HepG2 (cell line): Measurements from ENCODE around the gene ALOXE3. TPM values are rescaled to one million over a fixed set of nuclear protein-coding genes. Genes with fewer than 3 reads are reported as not detected.
A peak's percentile ranks its signal among the peaks of the same experiment; 100 is the strongest.

Experiments
- ATAC-seq: fragments of 200-7000 bp; cut with Tn5 transposase; 3 replicates; pipeline ENCODE4 v1.9.1; 2020; ENCODE audit warnings: mild to moderate bottlenecking, moderate library complexity
- BruUV-seq: library from RNA; stranded (reverse); fragments of 400-500 nt; replicated peaks from 2 replicates; lab custom pipeline; 2021; lab: Mats Ljungman, UMichigan
- CTCF ChIA-PET: fragments of 300-600 bp; formaldehyde crosslinking; extraction: SDS; loops from one replicate; lab custom pipeline; 2021; ENCODE audit warnings: low total read pairs, inconsistent platforms, low intra/inter-chr PET ratio; lab: Yijun Ruan, JAX
- POLR2A ChIA-PET: fragments of 350-600 bp; sonication (Branson Sonifier 250); formaldehyde crosslinking; loops from one replicate; lab custom pipeline; 2020; ENCODE audit warnings: antibody characterized with exemption, inconsistent platforms; lab: Yijun Ruan, JAX
- DNase-seq: peaks from one replicate; pipeline ENCODE4 v3.0.0-alpha.2; 2015; ENCODE audit warnings: low spot score
- FAIRE-seq: peaks from 3 replicates; lab custom pipeline; 2011; peaks lifted over from hg19 to GRCh38; lab: Jason Lieb, UNC
- H2AFZ ChIP-seq: one replicate; pipeline ENCODE4 v1.6.1; 2011; ENCODE audit warnings: low read length, inconsistent platforms
- H3K27ac ChIP-seq: fragments of 300-600 bp; 3 replicates; pipeline ENCODE4 v1.8.0; 2011; ENCODE audit warnings: mixed run types, mild to moderate bottlenecking, mixed read lengths, low read length, inconsistent platforms; ENCODE audit not compliant: insufficient read depth; ENCODE audit errors: extremely low read length
- H3K27me3 ChIP-seq, 2 experiments: fragments of 200-600 bp in 1 of 2; 2 replicates in 1 of 2; 3 replicates in 1 of 2; pipeline versions ENCODE4 v1.6.0 to v1.8.0; 2011; ENCODE audit warnings: low read length in 2 of 2, mild to moderate bottlenecking in 2 of 2, moderate library complexity in 2 of 2, inconsistent platforms in 1 of 2; ENCODE audit not compliant: insufficient read depth in 2 of 2, control insufficient read depth in 1 of 2
- H3K36me3 ChIP-seq, 2 experiments: fragments of 200-600 bp in 1 of 2; replicated peaks in 1 of 2; 2 replicates in 1 of 2; 3 replicates in 1 of 2; pipeline versions ENCODE4 v1.5.1 to v1.8.0; 2011; ENCODE audit warnings: low read length in 2 of 2, inconsistent platforms in 1 of 2; ENCODE audit not compliant: insufficient read depth in 2 of 2, control insufficient read depth in 1 of 2
- H3K4me1 ChIP-seq: 2 replicates; pipeline ENCODE4 v1.5.1; 2012; ENCODE audit warnings: low read length, inconsistent platforms; ENCODE audit not compliant: insufficient read depth
- H3K4me2 ChIP-seq: 2 replicates; pipeline ENCODE4 v1.6.0; 2011; ENCODE audit warnings: low read depth, low read length, inconsistent platforms
- H3K4me3 ChIP-seq, 3 experiments: fragments of 200-600 bp in 1 of 3; sonication (generic), shearing (Covaris generic) in 1 of 3; replicated peaks in 1 of 3; 2 replicates each; pipeline ENCODE4 v1.5.1; 2011 to 2016; ENCODE audit warnings: low read length in 3 of 3, inconsistent platforms in 2 of 3, low read depth in 2 of 3, mild to moderate bottlenecking in 2 of 3, control low read depth in 1 of 3, mixed read lengths in 1 of 3; ENCODE audit not compliant: insufficient read depth in 1 of 3
- H3K79me2 ChIP-seq: one replicate; pipeline ENCODE4 v1.6.1; 2011; ENCODE audit warnings: low read length, inconsistent platforms; ENCODE audit not compliant: insufficient read depth
- H3K9ac ChIP-seq: 2 replicates; pipeline ENCODE4 v1.6.0; 2011; ENCODE audit warnings: mild to moderate bottlenecking, low read depth, low read length, inconsistent platforms; ENCODE audit not compliant: insufficient read depth
- H3K9me3 ChIP-seq: 2 replicates; pipeline ENCODE4 v1.5.1; 2012; ENCODE audit warnings: mild to moderate bottlenecking, low read length
- H4K20me1 ChIP-seq: 2 replicates; pipeline ENCODE4 v1.6.0; 2011; ENCODE audit warnings: inconsistent platforms, mild to moderate bottlenecking, low read length, moderate library complexity; ENCODE audit not compliant: insufficient read depth
- ATRX ChIP-seq: sonication (generic); formaldehyde crosslinking; IDR thresholded peaks from 2 replicates; pipeline ENCODE4 v1.4.0; 2020; ENCODE audit warnings: missing genetic modification reagents, borderline replicate concordance
- BORCS8-MEF2B ChIP-seq: sonication (generic); formaldehyde crosslinking; IDR thresholded peaks from 2 replicates; pipeline ENCODE4 v1.8.0; 2022; ENCODE audit warnings: mild to moderate bottlenecking, missing genetic modification reagents
- EZH2 ChIP-seq: conservative IDR thresholded peaks from 2 replicates; pipeline ENCODE4 v1.6.1; 2012; ENCODE audit warnings: mild to moderate bottlenecking, low read depth, low read length, moderate library complexity
- HDAC1 ChIP-seq: sonication (generic); formaldehyde crosslinking; IDR thresholded peaks from 2 replicates; pipeline ENCODE4 v1.5.1; 2020; ENCODE audit warnings: mild to moderate bottlenecking, missing genetic modification reagents
- HDAC6 ChIP-seq: fragments of 200-600 bp; sonication (generic); IDR thresholded peaks from 2 replicates; pipeline ENCODE4 v1.7.0; 2017; ENCODE audit warnings: mild to moderate bottlenecking, antibody characterized with exemption, low read length, low read depth
- HOXA5 ChIP-seq: sonication (generic); formaldehyde crosslinking; IDR thresholded peaks from 2 replicates; pipeline ENCODE4 v1.4.0; 2020; ENCODE audit warnings: missing genetic modification reagents
- HOXA7 ChIP-seq: sonication (generic); formaldehyde crosslinking; IDR thresholded peaks from 2 replicates; pipeline ENCODE4 v1.8.1; 2022; ENCODE audit warnings: mild to moderate bottlenecking, missing genetic modification reagents, moderate library complexity
- JARID2 ChIP-seq: sonication (generic); formaldehyde crosslinking; IDR thresholded peaks from 2 replicates; pipeline ENCODE4 v1.8.1; 2023; ENCODE audit warnings: missing genetic modification reagents, inconsistent platforms; ENCODE audit not compliant: insufficient replicate concordance
- KAT8 ChIP-seq: IDR thresholded peaks from 2 replicates; pipeline ENCODE4 v1.6.1; 2016; ENCODE audit warnings: missing genetic modification reagents, missing compliant biosample characterization
- KLF13 ChIP-seq: sonication (generic); formaldehyde crosslinking; IDR thresholded peaks from 2 replicates; pipeline ENCODE4 v1.4.0; 2020; ENCODE audit warnings: mild to moderate bottlenecking, missing genetic modification reagents
- KLF6 ChIP-seq: IDR thresholded peaks from 2 replicates; pipeline ENCODE4 v1.8.0; 2016; ENCODE audit warnings: missing biosample characterization, missing genetic modification reagents
- MED1 ChIP-seq: sonication (generic); formaldehyde crosslinking; IDR thresholded peaks from 2 replicates; pipeline ENCODE4 v1.4.0; 2020; ENCODE audit warnings: missing genetic modification reagents
- NONO ChIP-seq, 2 experiments: fragments of 450-650 bp in 1 of 2; sonication (generic) in 1 of 2; formaldehyde crosslinking in 1 of 2; IDR thresholded peaks in 1 of 2; conservative IDR thresholded peaks in 1 of 2; 2 replicates each; pipeline versions ENCODE4 v1.6.1 to v1.8.0; 2017 to 2022; ENCODE audit warnings: mild to moderate bottlenecking in 1 of 2, missing genetic modification reagents in 1 of 2, moderate library complexity in 1 of 2
- NR1H2 ChIP-seq: sonication (generic); formaldehyde crosslinking; IDR thresholded peaks from 2 replicates; pipeline ENCODE4 v1.8.1; 2022; ENCODE audit warnings: low read depth, missing genetic modification reagents, borderline replicate concordance
- POGZ ChIP-seq: sonication (generic); formaldehyde crosslinking; IDR thresholded peaks from 2 replicates; pipeline ENCODE4 v1.4.0; 2020; ENCODE audit warnings: mild to moderate bottlenecking, missing genetic modification reagents
- STAG1 ChIP-seq: sonication (generic); formaldehyde crosslinking; IDR thresholded peaks from 2 replicates; pipeline ENCODE4 v1.4.0; 2020; ENCODE audit warnings: missing genetic modification reagents
- TFDP1 ChIP-seq: IDR thresholded peaks from 2 replicates; pipeline ENCODE4 v1.6.1; 2016; ENCODE audit warnings: missing compliant biosample characterization, missing genetic modification reagents, borderline replicate concordance
- ZFX ChIP-seq: sonication (generic); formaldehyde crosslinking; IDR thresholded peaks from 2 replicates; pipeline ENCODE4 v1.4.0; 2020; ENCODE audit warnings: mild to moderate bottlenecking, low read depth, missing genetic modification reagents, moderate library complexity
- ZNF383 ChIP-seq: sonication (generic); formaldehyde crosslinking; IDR thresholded peaks from 2 replicates; pipeline ENCODE4 v1.4.0; 2020; ENCODE audit warnings: missing genetic modification reagents, mild to moderate bottlenecking, borderline replicate concordance
- WGBS: methylation state at CpG from one replicate; pipeline ENCODE4 v1.1.6; 2017; ENCODE audit warnings: low lambda C conversion rate; 5-methylcytosine and 5-hydroxymethylcytosine counted together
- in situ Hi-C: cut with HindIII; loops from 2 replicates; pipeline ENCODE4 v1.10.0; 2017; ENCODE audit warnings: low pct_unique_long_range_greater_than_20kb; ENCODE audit not compliant: extremely low pct_ligation_motif_present
- intact Hi-C: fragments of 100-400 bp; cut with micrococcal nuclease; formaldehyde crosslinking; loops from one replicate; pipeline ENCODE4 v1.10.0; 2022; ENCODE audit not compliant: unreplicated experiment
- polyA plus RNA-seq, 8 experiments: library from polyadenylated mRNA; depleted of rRNA in 3 of 8; stranded (reverse) in 7 of 8; unstranded in 1 of 8; fragments of >200 nt; fragmentation: Illumina TruSeq in 4 of 8; extraction: Trizol in 4 of 8; gene quantifications; 2 replicates each; pipeline versions ENCODE4 v1.2.1 to v1.2.3, GENCODE V29; 2011 to 2016; ENCODE audit warnings: low read depth in 4 of 8, missing spikeins in 1 of 8, mixed read lengths in 1 of 8; ENCODE audit not compliant: insufficient read depth in 1 of 8
- total RNA-seq, 5 experiments: library from RNA; depleted of rRNA; stranded (reverse); fragments of >200 nt; fragmentation: Illumina TruSeq; extraction: Trizol; gene quantifications; 2 replicates each; pipeline ENCODE4 v1.2.3, GENCODE V29; 2016; ENCODE audit warnings: low read depth in 1 of 5
- TF ChIP-seq, protein P1 (sequence below): sonication (generic); formaldehyde crosslinking; IDR thresholded peaks from 2 replicates; pipeline ENCODE4 v1.9.0; 2022; ENCODE audit warnings: missing genetic modification reagents, mild to moderate bottlenecking, borderline replicate concordance
- TF ChIP-seq, protein P2 (sequence below): sonication (generic); formaldehyde crosslinking; IDR thresholded peaks from 2 replicates; pipeline ENCODE4 v1.8.1; 2023; ENCODE audit warnings: missing genetic modification reagents, mild to moderate bottlenecking, borderline replicate concordance

Gene ALOXE3
- total and polyA plus RNA-seq, 2 of the 13 experiments (the other 11 are each of a cell fraction or from before 2014, with no cell fraction given) = 0.07 TPM; not detected in 1

- Histone ChIP-seq H3K4me1 (peaks cover 65% of the 10 kb centered on the region), H3K79me2 (no peaks in the 10 kb centered on the region), H3K4me2 (peak overlapping the region; percentile 100), H3K36me3 (no peaks in the 10 kb centered on the region), H3K27ac (no peak overlapping the region), H3K9me3 (no peaks in the 10 kb centered on the region), H2AFZ (no peak overlapping the region), H3K9ac (0 out of 2 replicates have a peak overlapping the region, but pooled peaks have one; percentile 9), H3K4me3 (peak overlapping the region; percentile 48 to 95 (median 68)), H4K20me1 (peaks cover 13% of the 10 kb centered on the region; the same call in 1 of the 2 replicates), H3K27me3 (peaks cover 5 to 44% of the 10 kb centered on the region in 2 experiments)
- POLR2A ChIA-PET = interaction anchor here (0.7 to 5.1 kb wide), 4 partner anchors 32 to 102 kb away, joined by 3 to 35 read pairs (median 4); partner anchors contain the start of gene AURKB
- in situ Hi-C loops (loop anchor here (5.0 to 10.0 kb wide), 3 partner anchors 35 to 180 kb away; no protein-coding TSS in a partner anchor), intact Hi-C loops (no loop called here)
- CTCF ChIA-PET = interaction anchor here (1.1 to 1.4 kb wide), 2 partner anchors 37 to 64 kb away, joined by 3 to 4 read pairs; no protein-coding TSS in a partner anchor
- no peak for DNase-seq
- no peak for FAIRE-seq
- ATAC-seq = peak; percentile 52
- 3% methylated on average over 24 of the region's 76 CpGs for WGBS
- BruUV-seq = no TSS peak
- TF ChIP-seq KLF6 (CRISPR knock-in tag) (0 out of 2 replicates have a peak, but pooled peaks have one; percentile 41), HDAC6 (no peak), HDAC1 (CRISPR knock-in tag) (no peak), TFDP1 (CRISPR knock-in tag) (peak; percentile 60; the same call in 1 of the 2 replicates), MED1 (CRISPR knock-in tag) (peak; percentile 41; the same call in 1 of the 2 replicates), BORCS8-MEF2B (peak; percentile 54; the same call in 1 of the 2 replicates), STAG1 (CRISPR knock-in tag) (peak; percentile 87), NR1H2 (CRISPR knock-in tag) (0 out of 2 replicates have a peak, but pooled peaks have one; percentile 27), HOXA7 (no peak), ZFX (peak; percentile 74), NONO (IDR thresholded peaks at IDR 0.05) (no peak), NONO (CRISPR knock-in tag; conservative IDR thresholded peaks at IDR 0.05) (peak; percentile 58), EZH2 (no peak), KAT8 (peak; percentile 35; the same call in 1 of the 2 replicates), HOXA5 (peak; percentile 43; the same call in 1 of the 2 replicates), ATRX (CRISPR knock-in tag) (no peak), POGZ (CRISPR knock-in tag) (no peak), KLF13 (CRISPR knock-in tag) (0 out of 2 replicates have a peak, but pooled peaks have one; percentile 54), ZNF383 (CRISPR knock-in tag) (no peak), JARID2 (CRISPR knock-in tag) (no peak)
- TF ChIP-seq, protein P1, sequence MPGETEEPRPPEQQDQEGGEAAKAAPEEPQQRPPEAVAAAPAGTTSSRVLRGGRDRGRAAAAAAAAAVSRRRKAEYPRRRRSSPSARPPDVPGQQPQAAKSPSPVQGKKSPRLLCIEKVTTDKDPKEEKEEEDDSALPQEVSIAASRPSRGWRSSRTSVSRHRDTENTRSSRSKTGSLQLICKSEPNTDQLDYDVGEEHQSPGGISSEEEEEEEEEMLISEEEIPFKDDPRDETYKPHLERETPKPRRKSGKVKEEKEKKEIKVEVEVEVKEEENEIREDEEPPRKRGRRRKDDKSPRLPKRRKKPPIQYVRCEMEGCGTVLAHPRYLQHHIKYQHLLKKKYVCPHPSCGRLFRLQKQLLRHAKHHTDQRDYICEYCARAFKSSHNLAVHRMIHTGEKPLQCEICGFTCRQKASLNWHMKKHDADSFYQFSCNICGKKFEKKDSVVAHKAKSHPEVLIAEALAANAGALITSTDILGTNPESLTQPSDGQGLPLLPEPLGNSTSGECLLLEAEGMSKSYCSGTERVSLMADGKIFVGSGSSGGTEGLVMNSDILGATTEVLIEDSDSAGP (CRISPR knock-in tag) = peak; percentile 65; the same call in 1 of the 2 replicates
- TF ChIP-seq, protein P2, sequence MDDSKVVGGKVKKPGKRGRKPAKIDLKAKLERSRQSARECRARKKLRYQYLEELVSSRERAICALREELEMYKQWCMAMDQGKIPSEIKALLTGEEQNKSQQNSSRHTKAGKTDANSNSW (CRISPR knock-in tag) = peak; percentile 34; the same call in 1 of the 2 replicates
Measured at GRCh38 chr17:8121681-8122421, 3.5 kb upstream of the ALOXE3 start.
